ENCODE results near the gene NPIPB2. TPM values are rescaled to one million over a fixed set of nuclear protein-coding genes. Genes with fewer than 3 reads are reported as not detected.

NPIPB2 gene
- total RNA-seq, 4 donors from 2014 or later: 4.4 to 13.9 (median 10.8) TPM

DNA sequence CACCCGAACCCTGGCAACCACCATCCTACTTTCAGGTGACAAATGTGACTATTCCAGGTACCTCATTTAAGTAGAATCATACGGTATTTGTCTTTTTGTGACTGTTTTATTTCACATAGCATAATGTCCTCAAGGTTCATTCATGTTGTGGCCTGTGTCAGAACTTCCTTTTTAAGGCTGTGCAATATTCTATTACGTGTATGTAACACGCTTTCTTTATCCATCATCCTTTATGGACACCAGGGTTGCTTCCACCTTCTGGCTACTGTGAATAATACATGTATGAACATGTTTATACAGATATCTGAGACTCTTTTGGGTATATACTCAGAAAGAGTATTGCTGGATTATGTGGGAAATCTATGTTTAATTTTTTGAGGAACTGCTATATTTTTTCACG is 61.8 kb downstream of the NPIPB2 start:
- TF ChIP-seq CTCF (IDR thresholded peaks at IDR 0.05; ENCODE audit: low read depth): no peak

GRCh38 chr16:11877374-11877773 is 64.5 kb downstream of the NPIPB2 start:
- no peak for TF ChIP-seq CTCF (IDR thresholded peaks at IDR 0.05; ENCODE audit: low read depth)

Small RNA genes lying within 50 kb of the gene (small RNA-seq; reads per million reads assigned to genes)
- not detected for gene AC007216.5
- gene COX6CP1: not detected
- gene UBL5P4: not detected

Other genes with a start within 250 kb of the NPIPB2 start
- 10 to 100 TPM; 41.2 to 56.5 (median 49.0) TPM for gene TXNDC11, start 199.2 kb downstream of the NPIPB2 start, total RNA-seq
- gene ZC3H7A, start 144.8 kb downstream of the NPIPB2 start, total RNA-seq: 100 to 1,000 TPM in 1 of 4 donors, 10 to 100 TPM in 3; 68.5 to 100 (median 94.7) TPM
- gene RSL1D1, start 90.5 kb downstream of the NPIPB2 start, total RNA-seq: 100 to 1,000 TPM; 129 to 249 (median 201) TPM
- 100 to 1,000 TPM in 1 of 4 donors, 10 to 100 TPM in 3; 62.6 to 102 (median 77.4) TPM for gene GSPT1, start 26.1 kb downstream of the NPIPB2 start, total RNA-seq
- not detected for gene TNFRSF17, start 23.2 kb upstream of the NPIPB2 start, total RNA-seq
- gene SNX29, start 34.7 kb upstream of the NPIPB2 start, total RNA-seq: 10 to 100 TPM; 41.4 to 52.5 (median 44.3) TPM

Measured in subcutaneous adipose tissue (tissue), 4 donors.